Stimulated activated CD4-positive, alpha-beta T cell treated with anti-CD3 and anti-CD28 coated beads, Interleukin-1b, Interleukin-23, amount 100 ng/mL, for 1 hour (primary cell): ENCODE results near the gene BAIAP2L2.

ENCODE experiments used
- DNase-seq, 2 donors: peaks; one replicate each; pipeline ENCODE4 v3.0.0-alpha.2; 2020; ENCODE audit warnings: low read depth in 2 of 2

Gene BAIAP2L2

DNA sequence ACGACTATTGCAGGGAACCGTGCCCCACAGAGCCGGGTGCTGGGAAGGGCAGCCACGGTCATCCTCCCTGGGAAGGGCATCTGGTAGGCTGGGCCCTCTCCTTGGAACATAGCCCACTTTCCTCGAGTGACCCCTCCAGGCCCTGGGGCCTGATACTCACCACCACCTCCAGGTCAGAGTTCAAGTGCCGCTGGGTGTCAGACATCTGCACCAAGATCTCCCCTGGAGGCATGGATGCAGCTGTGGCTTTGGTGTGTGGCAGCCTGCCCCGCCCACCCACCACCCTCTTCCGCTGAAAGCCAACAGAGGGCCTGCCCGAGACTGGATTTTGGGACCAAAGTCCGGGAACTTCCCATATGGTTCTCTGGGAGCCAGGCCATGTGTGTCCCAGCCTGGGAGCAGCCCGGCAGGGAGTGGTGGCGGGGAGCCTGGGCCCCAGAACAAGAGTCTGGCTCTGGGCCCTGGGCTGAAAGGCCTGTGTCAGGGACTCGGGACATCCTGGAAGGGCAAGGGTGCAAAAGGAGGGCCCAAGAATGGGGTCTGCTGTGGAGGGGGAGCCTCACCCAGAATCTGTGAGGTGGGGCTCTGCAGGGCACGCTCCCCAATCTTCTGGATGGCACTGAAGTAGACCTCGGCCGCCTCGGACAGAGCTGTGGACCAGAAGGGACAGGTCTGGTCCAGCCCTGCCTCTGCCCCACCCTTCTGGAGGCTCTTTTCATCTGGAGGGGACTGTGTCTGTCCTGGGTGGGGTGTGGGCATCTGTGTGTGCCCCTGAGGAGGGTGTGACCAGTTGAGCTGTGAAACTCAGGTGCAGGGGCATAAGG, 2.6 kb downstream of the BAIAP2L2 start:
- DNase-seq = no peak

DNA sequence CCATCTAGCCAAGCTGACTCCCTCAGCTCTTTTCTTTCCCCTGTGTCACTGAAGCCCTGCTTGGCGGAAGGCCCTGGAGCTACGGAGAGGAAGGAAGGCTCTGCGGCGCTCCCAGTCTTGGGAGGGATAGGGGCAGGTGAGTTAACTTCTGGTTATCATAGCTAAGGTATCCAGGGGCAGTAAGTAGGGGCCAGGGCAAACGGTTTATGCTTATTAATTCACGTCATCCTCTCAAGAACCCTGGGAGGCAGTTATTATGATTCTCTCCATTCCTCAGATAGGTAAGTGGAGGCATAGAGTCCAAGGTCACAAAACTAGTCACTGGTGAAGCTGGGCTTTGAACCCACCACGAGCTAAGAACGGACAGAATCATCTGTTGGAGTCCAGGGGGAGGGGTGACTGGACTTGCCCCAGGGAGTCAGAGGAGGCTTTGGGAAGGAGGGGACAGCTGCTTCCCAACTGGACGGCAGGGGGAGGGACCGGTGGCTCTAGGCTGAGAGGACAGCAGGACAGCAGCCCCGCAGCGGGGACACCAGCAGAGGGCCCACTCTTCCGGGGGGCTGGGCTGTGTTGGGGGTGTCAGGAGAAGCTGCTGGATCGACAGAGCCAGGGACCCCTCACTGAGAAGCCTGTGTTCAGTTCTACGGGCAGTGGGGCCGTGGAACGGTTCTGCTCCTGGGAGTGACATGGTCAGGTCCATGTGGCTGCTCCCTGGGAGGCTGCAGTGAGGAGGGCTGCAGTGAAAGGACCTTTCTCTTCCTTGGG, 3.5 kb downstream of the BAIAP2L2 start:
- no peak for DNase-seq

DNA sequence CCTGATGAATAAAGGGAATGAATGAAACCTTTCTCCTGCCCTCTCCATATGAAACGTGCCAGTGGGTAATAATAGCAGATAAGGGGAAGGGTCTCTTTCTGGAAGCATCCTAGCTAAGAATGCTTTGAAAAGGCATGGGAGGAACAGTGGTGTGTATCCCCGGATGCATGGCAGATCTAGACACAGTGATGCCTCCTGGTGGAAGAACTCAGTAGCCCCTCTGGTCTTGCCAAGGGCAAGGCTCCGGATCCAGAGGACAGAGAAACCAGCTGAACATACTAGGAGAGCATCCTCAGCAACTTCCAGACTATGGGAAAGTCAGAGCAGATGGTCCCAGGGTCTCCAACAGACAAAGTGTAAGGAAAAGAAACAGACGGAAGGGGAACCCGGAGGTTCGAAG, 6.4 kb downstream of the BAIAP2L2 start:
- no peak for DNase-seq

GRCh38 chr22:38103641-38104040, 6.8 kb downstream of the BAIAP2L2 start:
- DNase-seq = no peak

DNA sequence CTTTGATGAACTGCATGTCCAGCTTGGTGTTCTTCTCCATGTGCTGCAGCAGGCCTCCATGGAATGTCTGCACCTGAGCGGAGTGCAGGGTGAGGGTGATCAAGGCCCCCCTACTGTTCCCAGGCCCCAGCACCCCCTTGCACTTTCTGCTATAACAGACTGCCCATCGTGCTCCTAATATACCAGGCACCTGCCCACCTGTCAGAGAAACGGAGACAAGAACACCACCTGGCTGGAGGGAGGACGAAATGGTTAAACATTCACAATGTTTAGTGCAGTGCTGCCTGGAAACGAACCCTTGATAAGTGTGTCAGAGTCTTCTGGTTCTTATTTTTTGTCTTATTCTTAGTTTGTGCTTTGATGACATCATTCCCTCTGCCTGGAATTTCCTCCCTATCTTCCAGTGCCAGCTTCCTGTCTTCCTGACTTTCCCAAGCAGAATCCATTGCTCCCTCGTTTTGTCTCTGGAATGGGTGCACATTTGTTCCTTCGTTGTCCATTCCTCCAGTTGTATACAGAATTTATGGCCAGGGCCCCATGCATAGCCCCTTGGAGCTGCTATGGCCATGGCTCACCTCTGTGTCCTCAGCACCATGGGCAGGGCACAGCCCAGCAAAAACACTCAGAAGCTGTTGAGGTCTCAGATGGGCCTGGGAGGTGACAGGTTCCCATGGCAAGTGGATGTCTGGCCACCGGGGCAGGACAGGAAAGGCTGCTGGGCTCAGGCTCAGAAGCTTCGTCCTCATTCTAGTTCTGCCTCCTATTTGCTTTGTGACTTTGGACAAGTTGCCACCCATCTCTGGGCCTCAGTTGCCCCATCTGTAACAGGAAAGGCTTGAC, 11.9 kb downstream of the BAIAP2L2 start:
- no peak for DNase-seq

- DNase-seq = no peak
Measured at GRCh38 chr22:38097557-38098409, 12.7 kb downstream of the BAIAP2L2 start.

DNA sequence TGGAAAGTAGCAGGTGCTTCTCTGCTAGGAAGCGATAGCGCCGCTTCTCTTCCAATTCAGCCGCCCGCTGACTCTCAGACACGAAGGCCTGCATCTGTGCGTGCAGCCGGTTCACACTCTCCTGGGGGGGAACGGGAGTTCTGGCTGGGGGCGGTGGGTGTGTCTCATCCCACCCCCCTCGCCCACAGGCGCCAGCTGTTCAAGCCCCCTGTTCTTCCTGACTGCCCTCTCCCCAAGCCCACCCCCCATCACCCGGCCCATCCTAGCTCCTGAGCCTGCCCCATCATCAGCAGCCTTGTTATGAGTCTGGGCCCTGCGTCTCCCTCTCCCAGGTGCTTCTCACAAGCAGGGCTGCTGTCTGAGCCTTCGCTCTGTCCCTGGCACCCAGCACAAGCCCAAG, 13.4 kb downstream of the BAIAP2L2 start:
- DNase-seq = no peak

- no peak for DNase-seq
Measured at GRCh38 chr22:38089474-38089851, 21.0 kb downstream of the BAIAP2L2 start.

DNA sequence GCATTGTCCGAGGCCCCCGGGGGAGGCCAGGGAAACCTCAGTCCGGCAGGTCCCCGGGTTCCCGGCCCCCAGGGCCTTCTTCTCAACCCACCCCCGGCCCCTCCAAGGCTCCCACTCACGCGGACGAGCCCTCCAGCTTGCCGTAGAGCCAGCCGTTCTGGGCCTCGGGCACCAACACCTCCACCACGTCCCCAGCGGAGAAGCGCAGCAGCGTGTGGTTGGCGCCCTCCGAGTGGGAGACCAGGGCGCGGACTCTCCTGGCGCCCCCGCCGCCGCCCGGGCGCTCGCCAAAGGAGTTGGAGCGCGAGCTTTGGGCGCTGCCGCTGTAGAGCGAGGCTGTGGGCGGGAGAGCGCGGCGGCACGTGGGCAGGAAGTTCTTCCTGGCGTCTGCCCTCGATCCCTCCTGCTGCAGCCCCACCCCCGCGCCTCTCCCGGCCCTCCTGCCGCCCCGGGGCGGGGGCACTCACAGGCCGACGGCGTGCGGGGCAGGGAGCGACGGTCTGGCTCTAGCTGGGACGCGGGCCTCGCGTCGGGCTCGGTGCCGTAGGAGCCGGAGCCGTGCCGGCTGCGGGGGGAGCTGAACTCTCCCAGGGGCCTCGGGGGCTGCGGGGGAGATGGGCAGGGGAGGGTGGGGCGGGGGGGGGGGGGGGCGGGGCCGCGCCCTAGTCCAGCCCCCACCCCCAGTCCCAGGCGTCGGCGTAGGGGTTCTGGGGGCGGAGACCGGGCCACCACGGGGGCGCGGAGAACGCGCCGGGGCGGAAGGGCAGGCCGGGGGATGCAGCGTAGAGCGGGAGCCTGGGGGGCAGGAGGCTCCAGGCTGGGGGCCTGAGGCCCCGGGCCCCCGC, 21.6 kb downstream of the BAIAP2L2 start:
- DNase-seq = no peak

- no peak for DNase-seq
Measured at GRCh38 chr22:38087855-38088254, 22.6 kb downstream of the BAIAP2L2 start.

- no peak for DNase-seq
Measured at GRCh38 chr22:38086942-38087341, 23.5 kb downstream of the BAIAP2L2 start.

DNA sequence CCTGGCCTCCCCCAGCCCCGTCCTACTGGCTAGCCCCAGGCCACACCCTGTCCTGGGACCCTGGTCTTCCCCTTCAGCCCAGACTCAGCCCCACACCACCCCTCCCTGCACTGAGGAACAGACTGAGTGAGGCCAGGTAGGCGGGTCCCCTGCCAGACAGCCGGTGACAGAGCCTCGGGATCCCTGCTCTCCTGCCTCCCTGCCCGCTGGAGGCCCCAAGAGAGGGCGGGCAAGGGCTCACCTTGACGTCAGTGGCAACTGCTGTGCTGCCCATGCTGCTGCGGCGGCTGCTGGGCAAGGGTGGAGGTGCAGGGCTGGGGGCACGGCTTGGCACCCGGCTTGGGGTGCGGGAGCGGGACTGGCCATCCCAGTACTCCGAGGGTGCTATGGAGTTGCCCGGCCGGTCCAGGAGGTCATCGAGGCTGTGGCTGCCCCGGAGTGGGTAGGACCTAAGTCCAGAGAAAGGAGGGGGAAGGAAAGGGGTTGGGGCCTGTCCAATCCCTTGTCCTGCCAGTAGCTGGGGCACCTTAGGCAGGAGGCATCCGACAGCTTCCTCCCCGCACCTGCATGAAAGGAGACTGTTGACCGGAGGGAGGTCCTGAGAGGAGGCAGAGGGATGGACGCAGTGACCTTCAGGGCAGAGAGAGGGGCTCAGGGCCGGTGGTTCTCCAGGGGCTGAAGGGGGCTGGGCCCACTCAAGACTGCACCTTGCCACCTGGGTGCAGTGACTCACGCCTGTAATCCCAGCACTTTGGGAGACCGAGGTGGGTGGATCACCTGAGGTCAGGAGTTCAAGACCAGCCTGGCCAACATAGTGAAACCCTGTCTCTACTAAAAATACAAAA, 24.3 kb downstream of the BAIAP2L2 start:
- DNase-seq = no peak

GRCh38 chr22:38085501-38085900, 25.0 kb downstream of the BAIAP2L2 start:
- no peak for DNase-seq

DNA sequence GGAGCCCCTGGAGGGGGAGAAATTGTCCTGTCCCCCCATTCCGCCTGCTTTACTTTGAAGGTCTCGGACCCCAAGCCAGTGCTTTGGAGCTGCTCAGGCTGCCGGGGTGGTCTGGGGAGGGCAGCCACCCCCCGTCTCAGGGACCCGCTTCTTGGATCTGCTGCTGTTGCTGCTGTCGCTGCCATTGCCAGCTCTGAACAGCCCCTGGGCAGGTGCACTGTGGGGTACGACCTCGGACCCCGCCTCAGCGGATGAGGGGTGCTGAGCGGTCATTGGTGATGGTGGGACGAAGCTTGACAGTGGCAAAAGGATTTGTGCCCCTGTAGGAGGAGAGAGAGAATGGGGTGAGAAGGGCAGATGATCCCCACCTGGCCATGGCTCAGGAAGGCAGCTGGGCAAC, 25.4 kb downstream of the BAIAP2L2 start:
- DNase-seq = no peak

DNA sequence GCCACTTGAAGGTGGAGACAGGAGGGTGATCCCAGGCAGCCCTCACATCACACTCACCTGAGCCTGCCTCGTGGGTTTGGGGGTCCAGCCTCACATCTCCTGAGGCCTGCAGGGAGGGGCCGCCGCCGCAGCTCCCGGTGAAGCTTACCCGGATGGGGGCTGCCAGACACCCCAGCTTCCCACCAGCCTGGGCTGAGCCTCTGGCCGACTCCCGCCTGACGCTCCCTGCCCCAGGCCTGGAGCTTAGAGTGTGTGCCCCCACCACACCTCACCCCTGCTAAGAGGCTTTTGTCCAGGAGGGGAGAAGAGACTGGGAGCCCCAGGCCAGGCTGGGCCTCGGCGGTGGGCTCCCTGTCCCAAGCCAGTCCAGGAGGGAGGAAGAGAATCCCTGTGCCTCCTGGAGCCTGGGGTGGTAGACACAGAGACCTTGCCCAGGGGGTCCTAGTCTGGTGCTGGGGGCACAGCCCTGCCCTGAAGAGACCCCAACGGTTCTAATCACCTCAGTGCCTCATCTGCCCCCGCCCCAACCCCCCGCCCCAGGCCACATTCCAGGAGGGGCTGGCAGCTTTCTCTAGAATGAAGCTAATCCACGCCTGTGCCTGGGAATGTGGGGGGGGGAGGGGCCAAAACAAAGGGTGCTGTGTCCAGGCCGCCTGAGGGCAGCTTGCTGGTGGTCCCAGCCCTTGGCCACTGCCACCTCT, 26.4 kb downstream of the BAIAP2L2 start, which contains the start of gene SLC16A8:
TSS of gene SLC16A8 (minus strand) at position 254 of the 701 bp plus-strand sequence. CDS start 1,311 bp downstream, outside the sequence.
- no peak for DNase-seq

GRCh38 chr22:38082986-38083710, 27.3 kb downstream of the BAIAP2L2 start:
- no peak for DNase-seq

GRCh38 chr22:38081941-38082828, 28.3 kb downstream of the BAIAP2L2 start:
- no peak for DNase-seq
